Measurements from ENCODE around the gene FXYD7. TPM values are rescaled to one million over a fixed set of nuclear protein-coding genes. Genes with fewer than 3 reads are reported as not detected.
"Not testable (repeated sequence)": the region's sequence is repeated elsewhere in the genome, so short reads cannot be mapped to it uniquely, and the experiment has no call there.

The FXYD7 gene
- total RNA-seq, 1 donor from 2014 or later, result not detected

DNA sequence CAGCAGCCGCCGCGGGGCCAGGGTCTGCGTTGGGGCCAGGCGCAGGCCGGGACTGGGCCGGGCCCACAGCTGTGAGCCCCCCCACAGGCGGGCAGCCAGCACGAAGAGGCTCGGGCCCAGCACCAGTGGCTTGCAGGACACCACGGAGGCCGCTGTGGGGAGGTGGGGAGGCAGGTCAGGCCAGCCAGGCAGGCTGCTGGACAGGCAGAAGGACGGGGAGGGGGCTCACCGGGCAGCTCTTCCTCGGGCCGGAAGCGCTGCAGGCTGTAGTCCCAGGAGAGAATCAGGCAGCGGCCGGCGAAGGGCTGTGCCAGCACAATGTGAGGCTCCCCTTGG lies 16.5 kb upstream of the FXYD7 start:
- no peak overlapping the region for H3K4me3 ChIP-seq (ENCODE audit: low read depth, low read length)
- no peak for DNase-seq (ENCODE audit: low read depth)
- H3K27me3 ChIP-seq (ENCODE audit: control insufficient read depth, insufficient read depth, low read length), result peaks cover 5% of the 10 kb centered on the region
- H3K36me3 ChIP-seq (ENCODE audit: control insufficient read depth, insufficient read depth, low read length), result no peaks in the 10 kb centered on the region
- TF ChIP-seq CTCF (IDR thresholded peaks at IDR 0.05; ENCODE audit: insufficient read depth, low read length, poor library complexity, severe bottlenecking), result no peak

- Histone ChIP-seq H3K27me3 (ENCODE audit: control insufficient read depth, insufficient read depth, low read length) (peaks cover 5% of the 10 kb centered on the region), H3K36me3 (ENCODE audit: control insufficient read depth, insufficient read depth, low read length) (no peaks in the 10 kb centered on the region), H3K4me3 (ENCODE audit: low read depth, low read length) (no peak overlapping the region)
- no peak for TF ChIP-seq CTCF (IDR thresholded peaks at IDR 0.05; ENCODE audit: insufficient read depth, low read length, poor library complexity, severe bottlenecking)
- DNase-seq (ENCODE audit: low read depth), result no peak
Observed at GRCh38 chr19:35127871-35128270, 15.2 kb upstream of the FXYD7 start.

GRCh38 chr19:35128398-35129057 lies 14.5 kb upstream of the FXYD7 start:
- H3K36me3 ChIP-seq (ENCODE audit: control insufficient read depth, insufficient read depth, low read length), result no peaks in the 10 kb centered on the region

DNA sequence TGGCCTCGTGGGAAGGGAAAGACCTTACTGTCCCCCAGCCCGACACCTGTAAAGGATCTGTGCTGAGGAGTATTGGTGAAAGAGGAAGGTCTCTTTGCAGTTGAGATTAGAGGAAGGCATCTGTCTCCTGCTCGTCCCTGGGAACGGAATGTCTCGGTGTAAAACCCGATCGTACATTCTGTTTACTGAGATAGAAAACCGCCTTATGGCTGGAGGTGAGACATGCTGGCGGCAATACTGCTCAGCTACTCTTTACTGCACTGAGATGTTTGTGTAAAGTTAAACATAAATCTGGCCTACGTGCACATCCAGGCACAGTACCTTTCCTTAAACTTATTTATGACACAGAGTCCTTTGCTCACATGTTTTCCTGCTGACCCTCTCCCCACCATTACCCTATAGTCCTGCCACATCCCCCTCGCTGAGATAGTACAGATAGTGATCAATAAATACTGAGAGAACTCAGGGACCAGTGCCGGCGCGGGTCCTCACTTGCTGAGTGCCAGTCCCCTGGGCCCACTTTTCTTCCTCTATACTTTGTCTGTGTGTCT lies 13.3 kb upstream of the FXYD7 start:
- H3K27me3 ChIP-seq (ENCODE audit: control insufficient read depth, insufficient read depth, low read length), result peaks cover 16% of the 10 kb centered on the region
- not testable (repeated sequence) for H3K4me3 ChIP-seq (ENCODE audit: low read depth, low read length); DNase-seq (ENCODE audit: low read depth); H3K36me3 ChIP-seq (ENCODE audit: control insufficient read depth, insufficient read depth, low read length)

More at GRCh38 chr19:35128398-35129057, 14.5 kb upstream of the FXYD7 start:
- H3K27me3 ChIP-seq (ENCODE audit: control insufficient read depth, insufficient read depth, low read length), result peaks cover 7% of the 10 kb centered on the region
- H3K4me3 ChIP-seq (ENCODE audit: low read depth, low read length), result no peak overlapping the region
- no peak for DNase-seq (ENCODE audit: low read depth)
- TF ChIP-seq CTCF (IDR thresholded peaks at IDR 0.05; ENCODE audit: insufficient read depth, low read length, poor library complexity, severe bottlenecking), result no peak

- H3K36me3 ChIP-seq (ENCODE audit: control insufficient read depth, insufficient read depth, low read length), result no peaks in the 10 kb centered on the region
- no peak for DNase-seq (ENCODE audit: low read depth)
- TF ChIP-seq CTCF (IDR thresholded peaks at IDR 0.05; ENCODE audit: insufficient read depth, low read length, poor library complexity, severe bottlenecking), result no peak
- H3K27me3 ChIP-seq (ENCODE audit: control insufficient read depth, insufficient read depth, low read length), result peaks cover 17% of the 10 kb centered on the region
- H3K4me3 ChIP-seq (ENCODE audit: low read depth, low read length), result no peak overlapping the region
Observed at GRCh38 chr19:35130761-35131720, 12.0 kb upstream of the FXYD7 start.

GRCh38 chr19:35132254-35132653 lies 10.8 kb upstream of the FXYD7 start:
- no peak for TF ChIP-seq CTCF (IDR thresholded peaks at IDR 0.05; ENCODE audit: insufficient read depth, low read length, poor library complexity, severe bottlenecking)
- DNase-seq (ENCODE audit: low read depth), result no peak
- H3K4me3 ChIP-seq (ENCODE audit: low read depth, low read length), result no peak overlapping the region
- H3K36me3 ChIP-seq (ENCODE audit: control insufficient read depth, insufficient read depth, low read length), result no peaks in the 10 kb centered on the region
- H3K27me3 ChIP-seq (ENCODE audit: control insufficient read depth, insufficient read depth, low read length), result peaks cover 25% of the 10 kb centered on the region

Measured in kidney epithelial cell (primary cell).